Activated CD8-positive, alpha-beta memory T cell treated with anti-CD3 and anti-CD28 coated beads for 4 hours (primary cell): ENCODE data around the gene RPL19.
"Not testable (repeated sequence)": the region's sequence is repeated elsewhere in the genome, so short reads cannot be mapped to it uniquely, and the experiment has no call there.

Experiments
- DNase-seq, 2 donors: peaks; one replicate each; pipeline ENCODE4 v3.0.0-alpha.2; 2020; ENCODE audit warnings: low read depth in 2 of 2

RPL19 gene

GRCh38 chr17:39244016-39244599 lies 44.0 kb downstream of the RPL19 start:
- DNase-seq: no peak

GRCh38 chr17:39244600-39245570 lies 44.8 kb downstream of the RPL19 start:
- DNase-seq: peak; percentile 72 to 76

- no peak for DNase-seq
These were observed 46.2 kb downstream of the RPL19 start for GRCh38 chr17:39246274-39246673.

GRCh38 chr17:39250076-39250475 lies 50.0 kb downstream of the RPL19 start:
- DNase-seq: not testable (repeated sequence)

- no peak for DNase-seq
These were observed 51.9 kb downstream of the RPL19 start for GRCh38 chr17:39251997-39252396.

GRCh38 chr17:39252788-39253460 lies 52.8 kb downstream of the RPL19 start:
- DNase-seq: no peak
